GM20431 (cell line): ENCODE data around the gene CHRD.

Experiments used
- in situ Hi-C: fragments of 300-500 bp; cut with MseI, MboI; formaldehyde crosslinking; loops from one replicate; pipeline ENCODE4 v1.15.0; 2020; ENCODE audit warnings: low sequenced_read_pairs; ENCODE audit not compliant: unreplicated experiment

The CHRD gene

DNA sequence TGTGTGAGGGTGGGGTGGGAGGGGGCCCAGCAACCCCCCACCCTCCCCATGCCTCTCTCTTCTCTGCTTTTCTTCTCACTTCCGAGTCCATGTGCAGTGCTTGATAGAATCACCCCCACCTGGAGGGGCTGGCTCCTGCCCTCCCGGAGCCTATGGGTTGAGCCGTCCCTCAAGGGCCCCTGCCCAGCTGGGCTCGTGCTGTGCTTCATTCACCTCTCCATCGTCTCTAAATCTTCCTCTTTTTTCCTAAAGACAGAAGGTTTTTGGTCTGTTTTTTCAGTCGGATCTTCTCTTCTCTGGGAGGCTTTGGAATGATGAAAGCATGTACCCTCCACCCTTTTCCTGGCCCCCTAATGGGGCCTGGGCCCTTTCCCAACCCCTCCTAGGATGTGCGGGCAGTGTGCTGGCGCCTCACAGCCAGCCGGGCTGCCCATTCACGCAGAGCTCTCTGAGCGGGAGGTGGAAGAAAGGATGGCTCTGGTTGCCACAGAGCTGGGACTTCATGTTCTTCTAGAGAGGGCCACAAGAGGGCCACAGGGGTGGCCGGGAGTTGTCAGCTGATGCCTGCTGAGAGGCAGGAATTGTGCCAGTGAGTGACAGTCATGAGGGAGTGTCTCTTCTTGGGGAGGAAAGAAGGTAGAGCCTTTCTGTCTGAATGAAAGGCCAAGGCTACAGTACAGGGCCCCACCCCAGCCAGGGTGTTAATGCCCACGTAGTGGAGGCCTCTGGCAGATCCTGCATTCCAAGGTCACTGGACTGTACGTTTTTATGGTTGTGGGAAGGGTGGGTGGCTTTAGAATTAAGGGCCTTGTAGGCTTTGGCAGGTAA is 34.3 kb upstream of the CHRD start:
- in situ Hi-C loops, result no loop called here

GRCh38 chr3:184346480-184347190 is 33.2 kb upstream of the CHRD start:
- in situ Hi-C loops, result no loop called here

DNA sequence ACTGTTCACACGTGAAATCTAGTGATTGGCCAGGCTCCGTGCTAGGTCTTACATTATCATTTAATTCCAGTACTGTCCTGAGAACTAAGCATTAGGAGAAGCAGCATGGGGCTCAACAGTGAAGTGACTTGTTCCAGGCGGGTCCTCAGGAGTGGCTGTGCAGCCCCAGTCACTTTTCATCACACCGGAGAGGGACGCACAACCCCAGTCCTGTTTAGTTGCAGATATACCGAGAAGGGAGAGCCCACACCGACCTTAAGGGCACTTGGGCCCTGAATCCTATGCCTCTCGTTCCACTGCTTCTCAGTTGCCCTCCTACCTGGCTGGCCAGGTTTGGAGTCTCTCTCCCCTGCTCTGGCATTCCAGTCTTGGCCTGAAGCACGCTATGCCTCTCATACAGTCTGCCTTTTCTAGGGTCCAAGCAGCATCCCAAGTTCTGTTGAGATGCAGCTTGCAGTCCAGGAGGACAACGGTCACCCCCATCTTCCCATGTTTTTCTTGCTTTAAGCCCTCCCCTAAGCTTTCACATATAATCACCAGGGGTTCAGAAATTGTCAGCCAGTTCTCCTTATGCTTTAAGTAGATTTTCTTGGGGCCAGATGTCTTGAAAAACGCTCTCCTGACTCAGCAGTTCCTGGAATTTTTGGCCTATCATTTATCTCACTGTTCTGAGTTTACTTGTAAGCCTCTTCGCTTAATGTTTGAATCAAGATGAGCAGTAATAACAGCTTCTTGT is 32.4 kb upstream of the CHRD start:
- in situ Hi-C loops, result no loop called here

DNA sequence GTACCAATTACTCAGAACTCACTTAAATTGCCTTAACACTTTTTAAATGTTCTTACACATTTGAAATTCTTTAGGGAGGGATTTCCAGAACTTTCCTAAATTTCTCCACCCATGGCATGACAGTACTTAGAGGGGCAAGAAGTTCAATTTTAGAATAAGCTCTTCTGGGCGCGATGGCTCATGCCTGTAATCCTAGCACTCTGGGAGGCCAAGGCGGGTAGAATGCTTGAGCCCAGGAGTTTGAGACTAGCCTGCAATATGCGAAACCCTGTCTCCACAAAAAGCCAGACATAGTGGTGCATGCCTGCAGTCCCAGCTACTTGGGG is 31.8 kb upstream of the CHRD start:
- in situ Hi-C loops, result no loop called here

DNA sequence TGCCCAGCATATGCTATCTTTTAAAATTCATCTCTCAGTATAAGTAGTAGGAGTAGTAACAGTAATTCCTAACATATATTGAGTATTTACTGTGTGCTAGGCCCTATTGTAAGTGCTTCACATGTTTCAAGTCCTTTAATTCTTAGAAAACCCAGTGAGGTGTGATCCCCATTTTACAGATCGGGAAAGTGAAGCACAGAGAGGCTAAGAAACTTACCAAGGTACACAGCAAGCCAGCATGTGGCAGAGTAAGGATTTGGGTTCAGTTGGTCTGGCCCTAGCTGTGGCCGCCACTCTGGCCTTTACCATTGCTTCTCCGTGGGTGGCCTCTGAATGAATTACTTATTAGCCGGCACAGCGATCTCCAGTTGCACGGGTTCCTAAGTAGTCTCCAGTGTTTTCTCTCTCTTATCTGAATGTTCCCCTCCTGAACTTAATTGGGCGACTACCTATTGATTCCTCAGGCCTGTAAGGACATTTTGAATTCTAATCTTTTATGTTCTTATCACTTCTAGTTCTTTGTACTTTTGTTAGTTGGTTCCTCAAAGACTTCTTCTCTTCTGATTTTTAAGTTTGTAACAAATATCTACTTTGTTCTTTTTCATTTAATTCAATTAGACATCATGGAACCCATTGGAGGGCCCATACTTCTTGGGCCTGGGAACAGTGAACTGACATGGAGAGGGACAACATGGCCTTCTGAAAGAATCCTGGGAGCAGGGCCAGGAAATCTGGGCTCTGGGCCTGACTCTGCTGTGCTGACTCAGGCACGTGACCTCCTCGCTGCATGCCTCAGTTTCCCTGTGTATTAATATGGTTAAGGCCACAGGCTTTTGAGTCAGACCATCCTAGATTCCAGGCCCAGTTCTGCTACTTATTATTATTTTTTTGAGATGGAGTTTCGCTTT is 30.0 kb upstream of the CHRD start:
- in situ Hi-C loops, result no loop called here

DNA sequence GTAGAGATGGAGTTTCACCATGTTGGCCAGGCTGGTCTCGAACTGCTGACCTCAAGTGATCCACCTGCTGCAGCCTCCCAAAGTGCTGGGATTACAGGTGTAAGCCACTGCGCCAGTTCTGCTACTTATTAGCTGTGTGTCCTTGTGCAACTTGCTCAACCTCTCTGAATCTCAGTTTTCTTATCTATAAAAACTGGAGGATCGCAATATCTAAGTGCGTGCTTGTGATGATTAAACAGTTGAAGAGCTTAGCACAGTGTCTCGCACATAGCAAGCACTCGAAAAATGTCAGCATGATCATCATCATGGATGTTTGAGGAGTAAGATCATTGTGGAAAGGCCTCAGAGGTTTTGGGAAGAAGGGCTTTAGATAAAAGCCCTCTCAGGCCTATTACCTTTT is 29.2 kb upstream of the CHRD start:
- in situ Hi-C loops, result no loop called here

- in situ Hi-C loops, result no loop called here
Observed at GRCh38 chr3:184351511-184352148, 28.2 kb upstream of the CHRD start.

DNA sequence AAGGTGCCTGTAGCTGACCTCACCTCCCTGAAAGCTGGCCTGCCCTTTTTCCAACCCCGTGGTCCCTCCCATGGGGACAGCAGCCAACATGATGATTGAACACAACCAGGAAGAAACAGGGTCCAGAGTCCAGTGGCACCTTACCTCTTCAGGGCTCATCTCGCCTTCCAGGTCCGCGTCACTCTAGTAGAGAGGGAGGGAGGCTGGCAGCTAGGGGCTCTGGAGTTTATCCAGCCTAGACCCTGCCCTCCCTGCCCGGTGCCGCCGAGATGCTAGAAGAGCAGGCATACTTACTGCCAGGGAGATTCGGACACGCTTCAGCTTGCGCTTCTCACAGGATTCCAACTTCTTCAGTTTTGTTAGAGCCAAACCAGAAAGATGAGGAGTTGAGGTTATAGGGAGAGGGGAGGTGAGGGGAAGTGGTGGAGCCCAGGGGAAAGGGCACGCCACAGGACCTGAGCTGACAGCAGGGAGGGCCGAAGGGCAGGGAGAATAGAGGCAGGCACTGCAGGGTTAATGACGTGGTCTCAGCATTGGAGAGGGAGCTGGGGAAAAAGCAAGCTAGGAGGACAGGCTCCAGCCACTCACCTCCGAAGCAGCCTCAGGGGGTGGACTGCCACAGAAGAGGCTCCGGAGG is 27.6 kb upstream of the CHRD start:
- in situ Hi-C loops, result no loop called here

DNA sequence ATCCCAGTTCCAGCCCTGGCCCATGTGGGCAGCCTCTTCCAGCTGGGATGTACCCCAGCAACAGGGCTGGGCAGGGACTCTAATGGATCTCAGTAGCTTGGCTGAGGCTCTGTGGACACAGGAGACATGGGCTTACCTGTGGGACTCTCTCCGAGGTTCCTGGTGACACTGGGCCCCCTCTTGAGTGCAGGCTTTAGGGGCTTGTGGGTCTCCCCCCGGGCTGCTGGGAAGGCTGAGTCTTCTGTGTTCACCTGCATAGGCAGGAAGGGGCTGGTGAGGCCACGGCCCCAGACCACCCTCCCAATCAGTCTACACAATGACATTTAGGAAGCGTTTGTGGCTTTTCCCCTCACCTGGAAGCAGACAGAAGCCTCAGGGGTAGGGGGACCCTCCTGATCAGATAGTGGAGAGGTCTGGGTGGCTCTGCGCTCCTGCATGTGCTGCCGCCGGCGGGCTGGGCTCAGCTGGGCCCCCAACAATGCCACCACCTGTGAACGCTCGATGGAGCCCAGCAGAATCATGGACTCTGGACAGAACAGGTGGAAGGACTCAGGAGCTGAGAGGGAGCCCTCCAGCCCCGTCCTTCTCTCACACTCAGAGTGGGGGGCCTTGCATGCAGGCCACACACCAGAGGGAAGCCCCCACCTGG is 26.8 kb upstream of the CHRD start:
- in situ Hi-C loops, result no loop called here

DNA sequence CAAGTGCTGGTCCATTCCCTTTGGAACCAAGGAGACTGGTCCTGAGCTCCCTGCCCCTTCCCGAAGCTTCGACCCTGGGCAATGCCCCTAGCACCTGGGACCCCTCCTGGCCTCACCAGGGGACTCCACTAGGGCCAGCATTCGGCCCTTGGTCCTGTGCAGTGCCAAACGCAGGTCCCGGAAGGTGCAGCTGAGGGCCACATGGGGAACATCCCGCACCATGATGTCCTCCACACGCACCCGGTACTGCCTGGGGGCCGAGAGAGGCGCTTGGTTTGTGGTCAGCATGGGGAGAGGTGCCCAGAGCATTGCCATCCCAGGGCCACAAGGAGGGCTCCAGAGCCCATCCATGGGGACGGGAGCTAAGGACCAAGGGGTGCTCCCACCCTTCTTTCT is 26.3 kb upstream of the CHRD start:
- in situ Hi-C loops, result no loop called here

DNA sequence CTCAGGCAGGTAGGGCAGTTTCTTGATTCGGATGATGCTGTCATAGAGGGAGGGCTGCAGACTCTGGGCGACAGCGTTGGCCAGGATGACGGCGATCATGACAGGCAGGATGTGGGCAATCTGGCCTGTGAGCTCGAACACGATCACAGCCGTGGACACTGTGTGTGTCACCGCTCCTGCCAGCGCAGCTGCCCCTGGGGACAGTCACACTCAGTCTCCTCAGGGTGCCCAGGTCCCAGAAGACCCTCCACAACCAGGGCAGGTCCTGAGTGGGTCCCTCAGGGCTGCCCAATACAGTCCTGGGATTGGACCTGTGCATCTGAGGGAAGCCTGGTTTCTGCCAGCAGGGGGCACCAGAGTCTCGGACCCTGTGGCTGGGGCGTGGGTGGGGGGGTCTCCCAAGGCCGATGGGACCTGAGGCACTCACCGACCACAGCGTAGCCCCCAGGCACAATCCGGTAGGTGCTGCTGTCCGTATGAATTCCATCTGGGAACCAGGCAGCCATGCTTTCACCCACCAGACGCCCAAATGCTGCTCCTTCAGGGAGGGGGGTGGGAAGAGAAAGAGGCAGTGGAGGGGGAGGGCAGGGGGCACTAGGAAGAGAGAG is 25.6 kb upstream of the CHRD start:
- in situ Hi-C loops, result no loop called here

GRCh38 chr3:184354754-184355153 is 25.1 kb upstream of the CHRD start:
- in situ Hi-C loops, result no loop called here

GRCh38 chr3:184355261-184356040 is 24.4 kb upstream of the CHRD start:
- in situ Hi-C loops, result no loop called here

- in situ Hi-C loops, result no loop called here
Observed at GRCh38 chr3:184357248-184358123, 22.4 kb upstream of the CHRD start.

GRCh38 chr3:184358124-184358767 is 21.6 kb upstream of the CHRD start:
- in situ Hi-C loops, result no loop called here

GRCh38 chr3:184358921-184359350 is 20.9 kb upstream of the CHRD start:
- in situ Hi-C loops, result no loop called here
